Peyer's patch (tissue), 4 donors: ENCODE data around the gene RANBP3.

Experiments used
- POLR2A ChIP-seq, 2 donors: fragments of 450-650 bp; IDR thresholded peaks; one replicate each; pipeline ENCODE4 v1.5.1; 2017; ENCODE audit warnings: antibody characterized with exemption in 2 of 2, mild to moderate bottlenecking in 2 of 2, moderate library complexity in 2 of 2
- TF ChIP-seq, protein P1 (sequence below), 6 experiments: fragments of 450-650 bp in 4 of 6; fragments of 200-600 bp in 2 of 6; sonication (generic) in 1 of 6; IDR thresholded peaks; one replicate each; pipeline ENCODE4 v1.5.1; 2017 to 2019; ENCODE audit warnings: antibody characterized with exemption in 6 of 6, mild to moderate bottlenecking in 3 of 6, moderate library complexity in 1 of 6

DNA sequence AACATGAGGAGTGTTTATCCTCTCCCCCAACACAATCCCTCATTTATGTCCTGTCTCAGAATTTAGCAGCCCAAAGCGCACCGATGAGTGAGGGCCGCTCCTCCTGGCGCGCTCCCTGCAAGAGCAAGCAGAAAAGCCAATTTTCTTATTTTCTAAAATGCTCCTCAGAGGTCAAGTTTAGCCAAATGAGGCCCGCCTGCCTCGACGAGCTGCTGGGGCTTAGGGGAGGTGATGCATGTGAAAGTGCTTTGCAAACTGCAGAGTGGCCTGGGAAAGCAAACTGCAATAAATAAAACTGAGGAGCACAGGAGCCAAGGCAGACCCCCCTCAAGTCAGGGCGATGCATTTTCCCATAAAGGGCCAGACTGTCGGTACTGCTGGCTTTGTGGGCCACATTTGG lies 34.9 kb downstream of the RANBP3 start:
- TF ChIP-seq, protein P1, sequence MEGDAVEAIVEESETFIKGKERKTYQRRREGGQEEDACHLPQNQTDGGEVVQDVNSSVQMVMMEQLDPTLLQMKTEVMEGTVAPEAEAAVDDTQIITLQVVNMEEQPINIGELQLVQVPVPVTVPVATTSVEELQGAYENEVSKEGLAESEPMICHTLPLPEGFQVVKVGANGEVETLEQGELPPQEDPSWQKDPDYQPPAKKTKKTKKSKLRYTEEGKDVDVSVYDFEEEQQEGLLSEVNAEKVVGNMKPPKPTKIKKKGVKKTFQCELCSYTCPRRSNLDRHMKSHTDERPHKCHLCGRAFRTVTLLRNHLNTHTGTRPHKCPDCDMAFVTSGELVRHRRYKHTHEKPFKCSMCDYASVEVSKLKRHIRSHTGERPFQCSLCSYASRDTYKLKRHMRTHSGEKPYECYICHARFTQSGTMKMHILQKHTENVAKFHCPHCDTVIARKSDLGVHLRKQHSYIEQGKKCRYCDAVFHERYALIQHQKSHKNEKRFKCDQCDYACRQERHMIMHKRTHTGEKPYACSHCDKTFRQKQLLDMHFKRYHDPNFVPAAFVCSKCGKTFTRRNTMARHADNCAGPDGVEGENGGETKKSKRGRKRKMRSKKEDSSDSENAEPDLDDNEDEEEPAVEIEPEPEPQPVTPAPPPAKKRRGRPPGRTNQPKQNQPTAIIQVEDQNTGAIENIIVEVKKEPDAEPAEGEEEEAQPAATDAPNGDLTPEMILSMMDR (IDR thresholded peaks at IDR 0.05) = no peak
- TF ChIP-seq POLR2A (IDR thresholded peaks at IDR 0.05) = no peak
